Fibroblast of the conjunctiva (primary cell): ENCODE results near the gene CDKN2AIP.
"Not testable (repeated sequence)": the region's sequence is repeated elsewhere in the genome, so short reads cannot be mapped to it uniquely, and the experiment has no call there.

Experiments used
- DNase-seq: peaks from one replicate; pipeline ENCODE4 v3.0.0-alpha.2; 2010; ENCODE audit warnings: low read depth

CDKN2AIP gene

DNA sequence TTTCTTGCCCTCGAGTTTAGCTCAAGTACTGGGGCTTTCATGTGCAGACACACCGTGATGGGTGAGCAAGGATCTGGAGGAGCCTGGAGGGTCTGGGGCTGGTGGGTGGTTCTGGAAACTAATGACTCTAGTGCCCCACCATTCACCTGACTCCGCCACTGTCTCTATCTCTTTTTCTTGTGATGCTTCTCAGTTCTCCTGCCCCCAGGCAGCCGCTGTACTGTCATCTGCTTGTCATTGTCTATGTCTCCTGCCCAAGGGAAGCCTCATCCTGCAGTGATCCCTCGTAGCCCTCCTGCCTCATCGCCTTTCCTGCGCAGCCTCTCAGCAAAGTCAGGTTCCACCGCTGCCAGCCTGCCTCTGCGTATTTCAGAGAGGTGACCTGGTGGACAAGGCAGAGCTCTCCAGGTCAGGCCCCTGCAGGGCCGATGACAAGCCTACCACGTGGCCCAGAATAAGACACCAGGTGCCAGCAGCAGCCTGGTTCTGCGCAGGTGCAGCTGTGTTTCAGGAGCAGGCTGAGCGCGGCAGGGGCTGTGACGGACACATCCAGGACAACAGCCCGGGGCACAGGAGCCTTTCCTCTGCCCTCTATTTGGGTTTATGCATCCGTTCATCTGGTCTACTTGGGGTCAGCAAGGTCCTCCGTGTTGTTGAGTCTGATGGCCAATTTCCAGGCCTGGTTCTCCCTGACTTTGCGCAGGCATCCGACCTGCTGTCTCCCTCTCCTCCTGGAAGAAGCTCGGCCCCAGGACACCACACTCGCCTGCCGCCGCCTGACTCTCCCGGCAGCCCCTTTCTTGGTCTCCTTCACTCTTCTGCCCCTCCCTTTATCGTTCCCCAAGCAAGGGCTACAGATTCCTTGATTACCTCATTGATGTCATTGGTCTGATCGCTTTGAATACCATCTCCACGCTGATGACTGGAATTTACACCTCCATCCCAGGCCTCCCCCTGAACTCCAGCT lies 30.9 kb upstream of the CDKN2AIP start:
- no peak for DNase-seq

DNA sequence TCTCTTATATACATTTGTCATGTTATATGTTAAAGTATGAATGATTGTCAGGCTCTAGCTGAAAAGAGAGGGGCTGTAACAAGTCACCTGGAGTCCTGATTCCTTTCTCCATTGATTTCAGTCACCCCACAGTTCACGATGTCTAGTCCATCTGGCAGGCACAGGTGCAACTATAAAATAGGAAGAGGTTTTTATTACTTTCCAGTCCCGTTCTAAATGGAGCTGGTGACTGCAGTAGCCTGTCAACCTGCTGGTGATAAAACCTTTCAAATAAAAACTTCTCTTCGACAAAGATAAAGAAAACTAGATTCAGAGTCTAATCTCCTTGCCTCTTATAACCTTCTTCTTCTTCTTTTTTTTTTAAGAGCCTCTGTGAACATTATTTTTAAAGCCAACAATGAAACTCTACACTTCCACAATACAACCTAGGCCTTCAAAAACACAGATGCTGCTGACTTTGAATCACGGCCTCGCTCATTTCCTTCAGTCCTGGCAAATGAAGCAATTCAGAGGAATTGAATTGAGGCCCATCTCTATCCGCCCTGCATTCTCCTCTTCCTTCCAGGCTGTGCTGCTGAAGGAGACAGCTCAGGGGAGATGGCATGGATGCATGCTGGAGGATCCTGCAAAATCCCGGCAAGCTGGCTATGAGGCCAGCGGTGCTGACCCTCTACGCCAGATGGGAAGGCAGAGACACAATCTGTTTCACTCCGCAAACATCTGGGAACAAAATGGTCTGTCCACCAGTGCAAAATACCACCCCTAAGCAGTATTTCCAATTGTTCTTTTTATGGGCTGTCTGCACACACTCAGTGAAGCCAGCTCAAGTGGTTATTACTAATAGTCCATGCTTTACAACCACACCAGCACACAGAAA lies 27.3 kb upstream of the CDKN2AIP start:
- DNase-seq = no peak

DNA sequence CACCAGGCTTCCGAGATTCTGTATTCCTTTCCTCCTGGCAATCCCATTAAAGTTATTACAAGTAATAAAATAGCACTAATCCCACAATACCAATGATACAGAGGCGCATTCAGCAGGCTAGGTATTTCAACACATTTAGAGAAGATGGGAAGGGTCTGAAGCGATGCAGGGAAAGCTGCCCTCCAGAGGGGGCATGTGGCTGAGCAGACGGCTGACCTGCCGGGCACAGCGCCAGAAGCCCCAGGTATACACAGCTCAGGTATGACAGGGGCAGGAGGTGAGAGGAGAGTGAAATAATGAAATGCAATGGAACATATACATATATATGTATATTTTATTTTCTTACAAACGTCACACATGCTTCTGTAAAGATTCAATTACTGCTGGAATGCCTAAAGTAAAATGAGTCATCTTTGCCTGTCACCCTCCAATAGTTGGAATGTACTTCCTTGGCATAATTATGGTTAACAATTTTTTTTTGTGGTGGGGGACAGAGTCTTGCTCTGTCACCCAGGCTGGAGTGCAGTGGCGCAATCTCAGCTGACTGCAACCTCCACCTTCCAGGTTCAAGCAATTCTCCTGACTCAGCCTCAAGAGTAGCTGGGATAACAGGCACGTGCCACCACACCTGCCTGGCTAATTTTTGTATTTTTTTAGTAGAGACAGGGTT lies 21.3 kb upstream of the CDKN2AIP start:
- DNase-seq = no peak

DNA sequence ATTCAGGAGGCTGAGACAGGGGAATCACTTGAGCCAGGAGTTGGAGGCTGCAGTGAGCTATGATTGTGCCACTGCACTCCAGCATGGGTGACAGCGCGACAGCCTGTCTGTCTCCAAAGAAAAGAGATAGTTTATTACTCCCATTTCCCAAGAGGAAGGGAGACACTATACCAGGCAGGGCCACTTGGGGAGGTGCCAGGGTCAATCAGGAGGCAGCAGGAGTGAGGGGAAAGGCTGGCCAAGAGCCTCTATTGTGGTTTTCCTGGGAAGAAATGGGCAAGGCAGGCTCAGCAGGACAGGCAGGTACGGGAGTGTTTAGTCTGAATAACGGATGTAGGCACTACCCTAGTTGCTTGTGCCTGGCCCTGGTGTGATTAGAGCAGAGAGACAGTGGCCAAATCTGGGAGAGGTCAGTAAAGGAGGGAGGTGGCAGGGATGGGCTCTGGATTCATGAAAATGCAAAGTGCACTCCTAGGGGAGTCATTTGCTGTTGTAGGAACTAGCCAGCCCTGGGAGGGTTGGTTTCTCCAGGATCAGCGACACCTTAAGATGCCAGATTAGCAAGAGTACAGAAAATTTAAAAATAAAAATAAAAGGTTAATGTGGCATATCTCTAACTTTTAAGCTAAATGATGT lies 20.2 kb upstream of the CDKN2AIP start:
- no peak for DNase-seq

DNA sequence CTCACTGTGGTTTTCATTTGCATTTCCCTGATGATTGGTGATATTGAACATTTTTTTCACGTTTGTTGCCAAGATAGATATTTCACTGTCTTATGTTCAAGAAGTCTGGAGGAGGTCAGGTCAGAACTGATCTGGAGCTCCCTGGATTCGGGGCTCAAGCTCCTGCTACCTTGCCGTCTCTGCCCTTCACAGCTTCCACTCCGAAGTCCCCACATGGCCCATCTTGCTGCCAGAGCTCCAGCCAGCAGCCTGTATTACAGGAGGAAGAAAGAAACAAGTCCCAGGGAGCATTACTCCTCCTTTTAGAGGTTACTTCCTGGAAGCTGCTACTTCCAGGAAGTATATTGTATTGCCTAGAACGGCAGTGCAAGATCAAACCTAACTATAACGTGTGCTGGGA lies 17.9 kb upstream of the CDKN2AIP start:
- DNase-seq = no peak

DNA sequence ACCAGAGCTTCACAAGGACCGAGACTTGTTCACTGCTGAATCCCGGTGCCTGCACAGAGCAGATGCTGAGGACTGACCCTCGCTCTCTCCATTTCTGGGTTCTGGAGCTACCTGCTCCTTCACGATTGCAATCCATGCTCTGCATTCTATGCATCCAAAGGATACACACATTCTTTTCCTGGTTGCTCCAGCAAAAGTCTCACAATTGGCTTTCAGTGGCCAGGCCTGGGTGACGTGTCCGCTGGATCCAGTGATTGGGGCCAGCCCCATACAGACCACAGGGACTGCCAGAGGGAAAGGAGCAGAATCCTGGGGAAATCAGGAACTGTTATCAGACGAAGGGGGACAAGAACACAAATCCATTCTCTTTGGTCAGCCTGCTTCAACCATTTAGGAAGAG lies 14.9 kb upstream of the CDKN2AIP start:
- no peak for DNase-seq

DNA sequence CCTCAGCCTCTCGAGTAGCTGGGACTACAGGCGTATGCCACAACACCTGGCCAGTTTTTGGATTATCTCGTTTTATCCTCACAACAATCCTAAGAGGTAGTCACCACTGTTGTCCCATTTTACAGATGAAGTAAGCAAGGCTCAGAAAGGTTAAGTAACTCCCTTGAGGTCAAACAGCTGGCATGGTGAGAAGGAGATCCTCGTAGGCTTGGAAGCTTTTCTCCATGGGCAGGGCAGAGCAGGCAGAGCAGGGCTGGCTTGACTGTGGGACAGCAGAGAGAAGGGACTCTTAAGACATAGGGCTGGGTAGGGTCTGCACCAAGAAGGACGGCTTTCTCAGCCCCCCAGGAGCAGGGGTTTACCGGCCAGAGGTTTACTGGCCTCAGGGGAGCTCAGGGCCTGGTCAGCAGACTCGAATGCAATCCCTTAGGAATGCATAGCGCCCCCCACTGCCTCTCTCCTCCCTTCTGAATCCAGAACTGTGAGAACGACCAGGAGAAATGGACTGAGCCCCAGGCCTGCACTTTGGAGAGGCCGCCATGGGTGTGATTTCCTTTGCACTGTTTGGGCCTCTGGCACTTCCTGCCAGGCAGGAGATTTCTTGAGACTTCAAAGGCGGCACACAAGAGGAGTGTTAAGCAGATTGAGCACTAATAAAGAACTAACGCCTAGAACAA lies 14.0 kb upstream of the CDKN2AIP start:
- no peak for DNase-seq

DNA sequence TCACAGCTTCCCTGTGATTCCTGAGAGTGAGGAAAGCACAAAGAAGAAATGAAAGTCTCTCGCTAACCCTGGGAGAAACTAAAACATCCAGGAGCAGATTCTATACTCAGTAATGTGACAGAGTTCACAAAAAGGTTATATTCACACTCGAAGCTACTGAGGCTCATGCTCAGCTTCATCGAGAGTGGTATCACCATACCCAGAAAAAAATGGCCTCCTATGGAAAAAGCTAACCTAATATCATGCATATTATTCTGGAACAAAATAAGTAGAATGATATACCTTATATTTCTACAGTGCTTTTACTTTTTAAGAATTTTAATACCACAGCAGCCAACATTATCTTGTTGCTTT lies 13.5 kb upstream of the CDKN2AIP start:
- DNase-seq = no peak

DNA sequence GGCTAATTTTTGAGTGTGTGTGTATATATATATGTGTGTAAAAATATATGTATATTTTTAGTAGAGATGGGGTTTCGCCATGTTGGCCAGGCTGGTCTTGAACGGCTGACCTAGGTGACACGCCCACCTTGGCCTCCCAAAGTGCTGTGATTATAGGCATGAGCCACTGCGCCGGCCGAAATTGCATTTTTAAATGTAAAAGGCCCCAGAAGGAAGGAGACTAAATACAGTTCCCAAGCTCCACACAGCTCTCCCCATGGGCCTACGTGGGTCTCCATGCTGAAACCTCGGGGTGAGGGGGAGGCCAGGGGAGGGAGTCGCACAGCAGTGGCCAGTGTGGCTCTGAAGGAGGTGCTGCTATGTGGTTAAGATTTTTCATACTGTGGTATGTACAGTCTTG lies 12.8 kb upstream of the CDKN2AIP start:
- DNase-seq = no peak

DNA sequence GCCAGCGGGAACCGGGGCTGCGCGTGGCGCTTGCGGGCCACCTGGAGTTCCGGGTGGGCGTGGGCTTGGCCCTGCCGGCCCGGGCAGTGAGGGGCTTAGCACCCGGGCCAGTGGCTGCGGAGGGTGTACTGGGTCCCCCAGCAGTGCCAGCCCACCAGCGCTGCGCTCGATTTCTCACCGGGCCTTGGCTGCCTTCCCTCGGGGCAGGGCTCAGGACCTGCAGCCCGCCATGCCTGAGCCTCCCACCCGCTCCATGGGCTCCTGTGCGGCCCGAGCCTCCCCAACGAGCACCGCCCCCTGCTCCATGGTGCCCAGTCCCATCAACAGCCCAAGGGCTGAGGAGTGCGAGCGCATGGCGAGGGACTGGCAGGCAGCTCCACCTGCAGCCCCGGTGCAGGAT lies 11.3 kb upstream of the CDKN2AIP start:
- not testable (repeated sequence) for DNase-seq

DNA sequence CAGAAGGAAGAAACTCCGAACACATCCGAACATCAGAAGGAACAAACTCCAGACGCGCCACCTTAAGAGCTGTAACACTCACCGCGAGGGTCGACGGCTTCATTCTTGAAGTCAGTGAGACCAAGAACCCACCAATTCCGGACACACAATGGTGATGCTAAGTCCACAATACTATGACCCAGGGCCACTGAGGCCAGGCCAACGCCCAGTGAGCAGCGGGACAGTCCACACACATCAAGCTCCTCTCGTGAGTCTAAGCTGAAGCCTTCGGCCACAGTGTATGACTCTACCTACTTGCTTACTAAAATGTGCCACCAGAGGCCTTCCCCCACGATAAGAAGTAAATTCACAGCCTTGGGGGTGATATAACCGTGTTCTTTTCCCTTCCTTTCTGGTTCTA lies 10.2 kb upstream of the CDKN2AIP start:
- no peak for DNase-seq

DNA sequence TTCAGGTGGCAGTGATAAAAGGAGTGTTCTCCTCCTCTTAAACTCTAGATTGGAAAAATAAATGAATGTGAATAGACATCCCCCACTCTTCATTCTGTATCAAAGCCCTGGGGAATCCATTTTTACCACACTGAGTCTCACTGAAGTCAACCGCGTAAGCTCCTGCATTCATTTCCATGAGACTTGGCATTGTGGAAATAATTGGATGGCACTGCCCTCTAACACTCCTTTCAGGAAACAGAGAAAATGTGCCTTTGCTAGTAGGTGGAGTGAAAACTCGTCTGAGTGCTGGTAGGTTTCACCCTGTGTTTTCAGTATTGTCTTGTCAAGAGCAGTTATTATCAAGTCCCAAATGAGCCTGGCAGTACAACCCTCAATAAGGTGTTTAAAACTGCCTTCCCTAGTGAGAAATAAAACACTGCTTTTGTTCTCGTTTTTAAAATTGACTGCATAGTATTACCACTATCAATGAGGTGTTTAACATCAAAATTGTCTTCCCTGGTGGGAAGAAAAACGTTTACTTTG lies 9.7 kb upstream of the CDKN2AIP start:
- DNase-seq = no peak

DNA sequence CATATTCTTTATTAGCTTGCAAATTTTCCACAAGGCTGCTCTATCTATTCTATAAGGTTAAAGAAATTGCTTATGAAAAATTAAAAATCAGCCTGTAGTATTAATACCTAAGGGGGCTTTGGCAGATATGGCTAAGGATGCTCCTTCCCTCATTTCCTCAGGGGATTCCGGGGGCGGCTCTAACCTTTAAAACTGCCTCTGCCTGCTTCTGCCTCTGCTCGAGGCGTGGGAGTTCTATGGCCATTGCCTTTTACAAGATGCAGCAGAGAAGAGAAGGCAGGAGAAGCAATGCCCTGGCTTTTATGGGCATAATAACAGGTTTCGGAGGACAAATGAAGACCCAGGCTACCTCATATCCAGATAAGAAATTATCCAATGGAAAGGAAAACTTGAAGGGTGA lies 8.6 kb upstream of the CDKN2AIP start:
- no peak for DNase-seq

DNA sequence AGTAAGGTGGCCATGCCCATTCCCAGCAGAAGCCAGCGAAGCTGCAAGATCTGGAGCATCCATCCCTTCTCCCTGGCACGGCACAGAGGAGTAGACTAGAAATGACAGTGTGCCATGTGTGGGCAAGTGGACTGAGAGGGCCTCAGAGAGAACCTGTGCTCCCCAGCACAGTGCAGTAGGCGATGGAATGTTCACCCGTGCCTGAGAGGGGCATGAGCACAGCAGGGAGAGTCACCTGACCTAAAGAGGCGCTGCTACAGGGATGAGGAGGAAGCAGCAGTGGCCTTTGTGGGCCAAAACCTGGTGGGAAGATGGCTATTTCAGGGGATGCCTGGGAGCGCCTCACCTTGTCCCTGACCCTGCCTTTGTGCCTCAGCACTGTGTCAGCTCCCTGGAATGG lies 8.0 kb upstream of the CDKN2AIP start:
- no peak for DNase-seq

DNA sequence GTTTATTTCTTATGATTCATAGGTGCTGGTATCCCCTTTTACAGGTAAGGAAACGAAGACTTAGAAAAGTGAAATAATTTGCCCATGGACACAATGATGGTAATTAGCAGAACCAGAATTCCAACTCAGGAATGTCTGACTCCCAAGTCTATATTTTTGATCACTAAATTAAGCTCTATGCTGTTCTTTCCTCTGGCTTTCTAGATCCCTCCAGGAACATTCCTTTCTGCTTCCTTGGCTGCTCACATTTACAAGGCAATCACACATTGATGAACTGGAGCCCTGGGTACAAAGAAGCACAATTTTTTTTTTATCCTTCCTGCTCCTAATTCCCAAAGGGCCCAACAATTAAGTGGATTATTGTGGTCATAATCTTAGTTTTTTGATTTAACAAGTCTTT lies 7.0 kb upstream of the CDKN2AIP start:
- no peak for DNase-seq

DNA sequence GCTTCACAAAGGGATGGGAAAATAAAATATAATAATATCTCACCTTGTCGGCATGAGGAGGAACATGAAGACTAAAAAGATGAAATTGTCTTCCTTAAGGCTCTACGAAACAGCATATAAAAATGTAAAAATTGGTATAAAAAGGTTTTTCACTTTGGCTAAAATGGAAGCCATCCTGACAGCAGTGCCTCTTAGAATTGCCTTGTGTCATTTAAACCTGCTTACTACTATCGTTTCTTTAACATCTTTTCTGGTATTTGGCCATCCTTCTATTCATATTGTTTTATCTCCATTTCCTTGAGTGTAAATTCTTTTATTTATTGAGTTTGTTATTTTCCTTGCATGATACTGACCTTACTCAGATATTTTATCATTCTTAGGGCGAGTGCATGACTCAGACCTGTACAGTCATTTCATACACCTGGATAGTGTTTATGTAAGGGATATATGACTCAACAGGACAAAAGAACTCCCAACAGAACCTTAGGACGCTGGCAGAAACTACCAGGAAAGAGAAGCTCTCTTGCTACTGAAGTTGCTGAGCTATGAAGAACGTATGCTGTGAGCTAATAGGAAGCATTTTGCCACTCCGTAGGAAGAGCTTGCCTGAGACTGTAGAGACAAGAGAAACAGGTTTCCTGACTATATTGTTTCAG lies 5.8 kb upstream of the CDKN2AIP start:
- no peak for DNase-seq

DNA sequence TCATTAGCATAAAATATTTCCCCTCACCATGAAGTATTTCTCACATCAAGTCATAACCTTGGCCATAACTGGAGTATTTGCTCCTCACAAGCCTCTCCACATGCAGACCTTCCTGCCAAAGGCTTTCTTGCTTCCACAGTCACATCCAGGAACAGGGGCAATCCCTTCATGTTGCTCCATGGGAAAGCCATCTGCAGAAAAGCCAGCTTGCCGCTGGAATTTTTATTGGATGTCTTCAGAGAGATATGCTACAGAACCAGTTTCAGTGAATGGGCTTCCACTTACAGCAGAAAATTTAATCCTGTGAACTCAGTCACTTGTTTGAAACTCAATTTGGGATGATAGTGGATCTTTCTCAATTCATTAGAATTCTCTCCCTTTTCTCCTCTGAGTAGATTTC lies 3.2 kb upstream of the CDKN2AIP start:
- no peak for DNase-seq

DNA sequence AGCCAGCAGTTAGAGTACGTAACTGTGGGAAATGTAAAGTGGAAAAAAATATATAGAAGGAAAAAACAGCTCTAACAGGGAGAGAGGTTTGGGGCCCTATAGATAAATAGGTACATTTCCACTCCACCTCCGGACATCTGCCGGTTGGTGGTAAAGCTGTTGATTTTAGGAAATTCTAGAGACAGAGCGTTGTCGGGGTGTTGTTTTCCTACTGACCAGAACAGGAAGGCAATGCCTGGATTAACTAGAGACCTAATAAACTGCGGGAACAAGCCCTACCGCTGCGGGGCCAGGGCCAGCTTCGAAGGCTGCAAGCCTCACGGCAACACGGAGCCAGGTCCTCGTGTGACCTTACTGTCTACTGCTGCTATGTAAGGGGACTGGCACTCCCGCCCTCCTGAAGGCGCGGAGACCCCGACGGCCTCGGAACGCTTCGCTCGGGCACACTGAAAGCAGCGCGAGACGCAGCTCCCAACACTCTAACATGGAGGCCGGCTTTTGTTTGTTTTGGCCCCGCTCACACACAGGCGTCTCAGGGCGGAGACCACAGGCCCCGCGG lies 702 bp upstream of the CDKN2AIP start:
- DNase-seq = no peak

DNA sequence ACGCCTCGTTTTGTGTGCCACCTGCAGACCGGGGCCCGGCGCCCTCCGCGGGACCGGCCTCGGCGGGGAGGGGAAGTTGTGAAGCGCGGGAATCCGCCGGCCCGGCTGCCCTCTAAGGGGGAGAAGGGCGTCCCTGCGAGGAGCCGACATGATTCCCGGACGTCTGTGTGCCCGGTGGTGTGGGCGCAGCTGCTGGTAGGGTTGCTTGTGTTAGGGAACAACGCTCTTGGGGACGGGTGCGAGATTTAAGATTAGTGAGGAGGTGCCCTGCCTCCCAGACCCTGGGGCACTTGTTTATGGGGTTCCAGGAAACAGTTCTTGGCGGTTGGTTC lies 627 bp downstream of the CDKN2AIP start:
- no peak for DNase-seq

DNA sequence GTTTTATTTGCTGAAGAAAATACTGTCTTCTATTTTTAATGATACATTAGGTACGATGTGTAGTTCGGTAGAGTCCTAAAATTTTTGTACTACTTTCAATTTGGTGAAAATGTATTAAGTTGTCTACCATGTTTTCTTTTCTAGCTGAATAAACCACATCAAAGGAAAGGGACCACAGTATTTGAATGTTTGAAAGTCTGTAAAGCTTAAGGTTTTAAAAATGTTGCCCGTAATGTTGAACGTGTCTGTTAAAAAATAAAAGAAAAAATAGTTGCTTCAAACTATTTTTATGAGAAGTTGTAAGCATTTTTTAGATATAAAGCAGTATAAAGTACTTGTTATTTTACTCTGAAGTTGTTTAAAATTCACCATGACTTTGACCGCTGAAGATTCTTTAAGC lies 3.2 kb downstream of the CDKN2AIP start:
- DNase-seq = no peak

DNA sequence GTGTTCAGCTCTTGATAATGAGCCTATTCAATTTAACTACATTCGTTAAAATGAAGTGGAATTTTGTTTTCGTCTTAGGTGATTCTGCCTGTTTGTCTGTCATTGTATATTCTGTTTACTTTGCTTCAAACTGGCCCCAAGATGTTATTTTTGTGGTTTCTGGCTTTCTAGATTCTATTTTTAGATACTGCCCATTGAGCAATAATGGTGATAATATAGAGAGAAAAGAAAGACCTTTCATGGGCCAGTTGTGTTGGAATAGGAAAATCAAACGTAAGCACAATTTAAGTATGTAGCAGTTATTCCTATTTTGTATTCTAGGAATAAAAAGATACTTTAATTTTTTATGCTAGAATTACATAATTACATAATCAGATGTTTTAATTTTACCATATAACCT lies 4.0 kb downstream of the CDKN2AIP start:
- no peak for DNase-seq
